Naive thymus-derived CD8-positive, alpha-beta T cell (primary cell): ENCODE measurements around the gene KRT4. TPM values are rescaled to one million over a fixed set of nuclear protein-coding genes. Genes with fewer than 3 reads are reported as not detected.
A peak's percentile ranks its signal among the peaks of the same experiment; 100 is the strongest.

Experiments used
- ATAC-seq, 2 donors: fragments of 150-1000 bp; cut with Tn5 transposase in 1 of 2; sonication (Bioruptor Pico), chemical (Tn5 transposase) in 1 of 2; 1 replicate in 1 of 2; 2 replicates in 1 of 2; pipeline ENCODE4 v1.10.0; 2021; ENCODE audit warnings: mild to moderate bottlenecking in 2 of 2, moderate library complexity in 2 of 2
- POLR2A ChIA-PET: fragments of 350-600 bp; sonication (Branson Sonifier 250); formaldehyde crosslinking; loops from one replicate; lab custom pipeline; 2021; ENCODE audit warnings: antibody characterized with exemption; lab: Charles Lee
- DNase-seq, 10 donors: peaks; one replicate each; pipeline versions ENCODE4 v3.0.0 to v3.0.0-alpha.2; 2020 to 2022
- H3K27ac Mint-ChIP-seq, 10 donors: one replicate each; pipeline ENCODE4 v1.8.0; 2020 to 2022; ENCODE audit warnings: mild to moderate bottlenecking in 10 of 10, mixed read lengths in 10 of 10, moderate library complexity in 4 of 10, inconsistent platforms in 1 of 10
- H3K27me3 Mint-ChIP-seq, 5 donors: one replicate each; pipeline ENCODE4 v1.8.0; 2021 to 2022; ENCODE audit warnings: mixed read lengths in 5 of 5
- H3K36me3 Mint-ChIP-seq, 3 donors: one replicate each; pipeline ENCODE4 v1.8.0; 2020 to 2022; ENCODE audit warnings: mixed read lengths in 3 of 3, mild to moderate bottlenecking in 2 of 3, inconsistent platforms in 1 of 3
- H3K4me1 Mint-ChIP-seq, 4 donors: one replicate each; pipeline ENCODE4 v1.8.0; 2021 to 2022; ENCODE audit warnings: mixed read lengths in 4 of 4
- H3K4me3 Mint-ChIP-seq, 10 donors: one replicate each; pipeline ENCODE4 v1.8.0; 2020 to 2022; ENCODE audit warnings: mild to moderate bottlenecking in 10 of 10, mixed read lengths in 10 of 10, moderate library complexity in 6 of 10, inconsistent platforms in 1 of 10
- H3K9me3 Mint-ChIP-seq, 9 donors: one replicate each; pipeline ENCODE4 v1.8.0; 2020 to 2022; ENCODE audit warnings: mixed read lengths in 9 of 9, mild to moderate bottlenecking in 3 of 9, inconsistent platforms in 1 of 9, moderate library complexity in 1 of 9
- polyA plus RNA-seq, 3 donors: library from polyadenylated mRNA; unstranded; fragments of 300-500 nt; fragmentation: Illumina TruSeq; gene quantifications; one replicate each; pipeline ENCODE4 v1.2.3, GENCODE V29; 2021
- total RNA-seq, 8 experiments: library from RNA in 2 of 8; stranded (reverse) in 2 of 8; gene quantifications; one replicate each; pipeline ENCODE4 v1.2.3 and lab custom pipeline; 2021 to 2026

KRT4 gene
- total and polyA plus RNA-seq, 5 experiments from 2014 or later = not detected

GRCh38 chr12:52834727-52835001 is 20.7 kb upstream of the KRT4 start:
- Mint-ChIP-seq H3K4me1 (peaks cover 23 to 49% (median 35%) of the 10 kb centered on the region in 4 donors), H3K27ac (peak overlapping the region in 4 of 10 donors; percentile 43 to 79 (median 62)), H3K27me3 (peaks cover 0 to 4% (median 0%) of the 10 kb centered on the region in 5 donors), H3K4me3 (no peak overlapping the region), H3K36me3 (no peaks in the 10 kb centered on the region), H3K9me3 (no peaks in the 10 kb centered on the region)
- POLR2A ChIA-PET = no interaction called here
- ATAC-seq (no peak), DNase-seq (no peak)

- H3K27me3 Mint-ChIP-seq = no peaks in the 10 kb centered on the region
- H3K36me3 Mint-ChIP-seq = no peaks in the 10 kb centered on the region
- POLR2A ChIA-PET = interaction anchor here (0.6 to 1.5 kb wide), 2 partner anchors 46 to 167 kb away, joined by 5 to 6 read pairs; no protein-coding TSS in a partner anchor
- DNase-seq = no peak
- H3K4me1 Mint-ChIP-seq = peaks cover 23 to 46% (median 35%) of the 10 kb centered on the region in 4 donors
- peak within 1 kb of the TSS in 7 of 10 donors; percentile 11 to 90 (median 78) for H3K27ac Mint-ChIP-seq
- no peak for ATAC-seq
- no peaks in the 10 kb centered on the region for H3K9me3 Mint-ChIP-seq
- no peak within 1 kb of the TSS for H3K4me3 Mint-ChIP-seq
Observed at GRCh38 chr12:52833922-52834726, 20.2 kb upstream of the KRT4 start, which contains the start of gene KRT79. Gene KRT79 (minus strand): TSS chr12:52834311. CDS start chr12:52834260, 51 bp downstream.

GRCh38 chr12:52832985-52833905 is 19.3 kb upstream of the KRT4 start:
- DNase-seq = no peak
- H3K27me3 Mint-ChIP-seq = no peaks in the 10 kb centered on the region
- H3K4me1 Mint-ChIP-seq = peaks cover 22 to 43% (median 36%) of the 10 kb centered on the region in 4 donors
- H3K36me3 Mint-ChIP-seq = no peaks in the 10 kb centered on the region
- POLR2A ChIA-PET = interaction anchor here (0.6 to 1.5 kb wide), 2 partner anchors 45 to 168 kb away, joined by 5 to 6 read pairs; no protein-coding TSS in a partner anchor
- H3K27ac Mint-ChIP-seq = peak overlapping the region in 5 of 10 donors; percentile 7 to 75 (median 11)
- no peak for ATAC-seq
- H3K4me3 Mint-ChIP-seq = no peak overlapping the region
- no peaks in the 10 kb centered on the region for H3K9me3 Mint-ChIP-seq

- Mint-ChIP-seq H3K27me3 (no peaks in the 10 kb centered on the region), H3K4me3 (no peak overlapping the region), H3K36me3 (no peaks in the 10 kb centered on the region), H3K27ac (peak overlapping the region in 3 of 10 donors; percentile 7 to 39 (median 7)), H3K4me1 (peaks cover 17 to 36% (median 32%) of the 10 kb centered on the region in 4 donors), H3K9me3 (no peaks in the 10 kb centered on the region)
- ATAC-seq (no peak), DNase-seq (no peak)
- POLR2A ChIA-PET = no interaction called here
Observed at GRCh38 chr12:52832451-52832850, 18.5 kb upstream of the KRT4 start.

- Mint-ChIP-seq H3K27me3 (no peaks in the 10 kb centered on the region), H3K4me1 (peaks cover 11 to 24% (median 20%) of the 10 kb centered on the region in 4 donors), H3K4me3 (no peak overlapping the region), H3K27ac (peak overlapping the region in 1 of 10 donors; percentile 2), H3K36me3 (no peaks in the 10 kb centered on the region), H3K9me3 (no peaks in the 10 kb centered on the region)
- POLR2A ChIA-PET = no interaction called here
- no peak for ATAC-seq
- no peak for DNase-seq
Observed at GRCh38 chr12:52831251-52831650, 17.3 kb upstream of the KRT4 start.

- no peaks in the 10 kb centered on the region for H3K36me3 Mint-ChIP-seq
- POLR2A ChIA-PET = no interaction called here
- H3K27ac Mint-ChIP-seq = peak overlapping the region in 6 of 10 donors; percentile 19 to 82 (median 24)
- H3K4me1 Mint-ChIP-seq = peaks cover 3 to 13% (median 9%) of the 10 kb centered on the region in 4 donors
- H3K27me3 Mint-ChIP-seq = no peaks in the 10 kb centered on the region
- ATAC-seq (no peak), DNase-seq (no peak)
- no peaks in the 10 kb centered on the region for H3K9me3 Mint-ChIP-seq
- no peak overlapping the region for H3K4me3 Mint-ChIP-seq
Observed at GRCh38 chr12:52829986-52830770, 16.3 kb upstream of the KRT4 start.

- H3K9me3 Mint-ChIP-seq = no peaks in the 10 kb centered on the region
- POLR2A ChIA-PET = no interaction called here
- H3K4me3 Mint-ChIP-seq = no peak overlapping the region
- no peaks in the 10 kb centered on the region for H3K36me3 Mint-ChIP-seq
- peaks cover 3 to 9% (median 7%) of the 10 kb centered on the region in 4 donors for H3K4me1 Mint-ChIP-seq
- ATAC-seq (no peak), DNase-seq (no peak)
- H3K27me3 Mint-ChIP-seq = no peaks in the 10 kb centered on the region
- peak overlapping the region in 1 of 10 donors; percentile 67 for H3K27ac Mint-ChIP-seq
Observed at GRCh38 chr12:52828591-52829021, 14.7 kb upstream of the KRT4 start.

- H3K27me3 Mint-ChIP-seq = no peaks in the 10 kb centered on the region
- no peak for ATAC-seq
- POLR2A ChIA-PET = no interaction called here
Observed at GRCh38 chr12:52828156-52828555, 14.2 kb upstream of the KRT4 start.

GRCh38 chr12:52827499-52828090 is 13.7 kb upstream of the KRT4 start:
- POLR2A ChIA-PET = no interaction called here
- Mint-ChIP-seq H3K27me3 (no peaks in the 10 kb centered on the region), H3K9me3 (no peaks in the 10 kb centered on the region), H3K4me1 (peaks cover 3 to 9% (median 7%) of the 10 kb centered on the region in 4 donors), H3K4me3 (no peak overlapping the region), H3K36me3 (no peaks in the 10 kb centered on the region), H3K27ac (no peak overlapping the region)
- ATAC-seq = no peak
- no peak for DNase-seq

More at GRCh38 chr12:52828156-52828555, 14.2 kb upstream of the KRT4 start:
- Mint-ChIP-seq H3K36me3 (no peaks in the 10 kb centered on the region), H3K4me3 (no peak overlapping the region), H3K9me3 (no peaks in the 10 kb centered on the region), H3K4me1 (peaks cover 3 to 9% (median 7%) of the 10 kb centered on the region in 4 donors), H3K27ac (peak overlapping the region in 1 of 10 donors; percentile 67)
- no peak for DNase-seq

GRCh38 chr12:52826611-52827498 is 12.9 kb upstream of the KRT4 start:
- Mint-ChIP-seq H3K36me3 (no peaks in the 10 kb centered on the region), H3K4me1 (peaks cover 3 to 12% (median 8%) of the 10 kb centered on the region in 4 donors), H3K27ac (peak overlapping the region in 1 of 10 donors; percentile 43), H3K27me3 (no peaks in the 10 kb centered on the region), H3K4me3 (no peak overlapping the region), H3K9me3 (no peaks in the 10 kb centered on the region)
- POLR2A ChIA-PET = no interaction called here
- no peak for ATAC-seq
- DNase-seq = no peak

- H3K4me1 Mint-ChIP-seq = peaks cover 3 to 12% (median 9%) of the 10 kb centered on the region in 4 donors
- no peaks in the 10 kb centered on the region for H3K36me3 Mint-ChIP-seq
- no peak for ATAC-seq
- no peak overlapping the region for H3K27ac Mint-ChIP-seq
- POLR2A ChIA-PET = no interaction called here
- no peaks in the 10 kb centered on the region for H3K27me3 Mint-ChIP-seq
- H3K9me3 Mint-ChIP-seq = no peaks in the 10 kb centered on the region
- H3K4me3 Mint-ChIP-seq = no peak overlapping the region
- peak in 1 of 10 donors; percentile 19 for DNase-seq
Observed at GRCh38 chr12:52825961-52826360, 12.0 kb upstream of the KRT4 start.
